RWPE1 (cell line): Measurements from ENCODE around the gene TSPAN9.

ENCODE experiments used
- CTCF ChIA-PET: fragments of 350-600 bp; sonication (Branson Sonifier 250); formaldehyde crosslinking; extraction: SDS; loops from one replicate; lab custom pipeline; 2021; lab: Yijun Ruan, JAX
- POLR2A ChIA-PET: fragments of 400-600 bp; formaldehyde crosslinking; extraction: SDS; loops from one replicate; lab custom pipeline; 2020; ENCODE audit warnings: antibody characterized with exemption; ENCODE audit not compliant: low non-redundant PET; lab: Yijun Ruan, JAX
- DNase-seq: peaks from one replicate; pipeline ENCODE4 v3.0.0; 2012; ENCODE audit warnings: low spot score
- H3K27ac ChIP-seq: fragments of 450-650 bp; 2 replicates; pipeline ENCODE4 v1.5.1; 2017
- TF ChIP-seq, protein P1 (sequence below): fragments of 450-650 bp; conservative IDR thresholded peaks from 2 replicates; pipeline ENCODE4 v1.5.1; 2017; ENCODE audit warnings: low read depth, mild to moderate bottlenecking

The TSPAN9 gene

DNA sequence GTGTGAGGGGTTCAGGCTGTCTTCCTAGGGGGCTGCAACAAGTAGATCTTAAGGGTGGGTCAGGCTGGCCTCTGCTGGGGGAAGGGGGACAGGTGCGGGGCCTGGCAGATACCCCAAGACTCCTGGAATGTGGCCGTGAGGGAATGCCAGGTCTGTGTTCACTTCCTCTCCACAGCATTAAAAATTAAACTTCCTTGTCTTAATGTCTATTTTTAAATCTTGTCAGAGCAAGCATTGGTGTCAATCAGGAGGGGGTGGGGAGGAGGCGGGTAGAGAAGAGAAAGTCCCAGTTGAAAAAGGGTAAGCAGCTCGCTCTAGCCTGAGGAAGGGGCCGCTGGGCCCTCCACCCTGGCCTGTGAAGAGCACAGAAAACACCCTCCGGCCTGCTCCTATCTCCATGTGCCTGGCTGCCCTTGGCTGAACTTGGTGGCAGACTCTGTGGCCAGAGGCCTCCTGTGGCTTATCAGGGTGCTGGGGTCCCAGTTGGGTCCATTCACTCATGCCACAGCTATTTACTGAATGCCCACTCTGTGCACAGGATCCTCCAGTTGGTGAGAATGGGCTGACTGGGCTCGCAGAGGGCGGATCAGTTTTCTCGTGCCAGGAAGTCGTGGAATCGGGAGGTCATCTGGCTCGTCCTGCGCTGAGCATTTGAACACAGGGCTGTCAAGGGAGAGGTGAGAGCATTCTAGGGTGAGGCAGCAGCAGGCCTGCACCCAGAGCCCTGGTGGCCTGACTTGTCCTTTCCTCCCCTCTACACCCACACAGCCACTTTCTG is 128.8 kb downstream of the TSPAN9 start:
- no peak overlapping the region for H3K27ac ChIP-seq
- no peak for DNase-seq
- TF ChIP-seq, protein P1, sequence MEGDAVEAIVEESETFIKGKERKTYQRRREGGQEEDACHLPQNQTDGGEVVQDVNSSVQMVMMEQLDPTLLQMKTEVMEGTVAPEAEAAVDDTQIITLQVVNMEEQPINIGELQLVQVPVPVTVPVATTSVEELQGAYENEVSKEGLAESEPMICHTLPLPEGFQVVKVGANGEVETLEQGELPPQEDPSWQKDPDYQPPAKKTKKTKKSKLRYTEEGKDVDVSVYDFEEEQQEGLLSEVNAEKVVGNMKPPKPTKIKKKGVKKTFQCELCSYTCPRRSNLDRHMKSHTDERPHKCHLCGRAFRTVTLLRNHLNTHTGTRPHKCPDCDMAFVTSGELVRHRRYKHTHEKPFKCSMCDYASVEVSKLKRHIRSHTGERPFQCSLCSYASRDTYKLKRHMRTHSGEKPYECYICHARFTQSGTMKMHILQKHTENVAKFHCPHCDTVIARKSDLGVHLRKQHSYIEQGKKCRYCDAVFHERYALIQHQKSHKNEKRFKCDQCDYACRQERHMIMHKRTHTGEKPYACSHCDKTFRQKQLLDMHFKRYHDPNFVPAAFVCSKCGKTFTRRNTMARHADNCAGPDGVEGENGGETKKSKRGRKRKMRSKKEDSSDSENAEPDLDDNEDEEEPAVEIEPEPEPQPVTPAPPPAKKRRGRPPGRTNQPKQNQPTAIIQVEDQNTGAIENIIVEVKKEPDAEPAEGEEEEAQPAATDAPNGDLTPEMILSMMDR: no peak
- ChIA-PET POLR2A (no interaction called here), CTCF (interaction anchor here (2.6 kb wide), 1 partner anchor 69 kb away, joined by 7 read pairs; no protein-coding TSS in a partner anchor)

DNA sequence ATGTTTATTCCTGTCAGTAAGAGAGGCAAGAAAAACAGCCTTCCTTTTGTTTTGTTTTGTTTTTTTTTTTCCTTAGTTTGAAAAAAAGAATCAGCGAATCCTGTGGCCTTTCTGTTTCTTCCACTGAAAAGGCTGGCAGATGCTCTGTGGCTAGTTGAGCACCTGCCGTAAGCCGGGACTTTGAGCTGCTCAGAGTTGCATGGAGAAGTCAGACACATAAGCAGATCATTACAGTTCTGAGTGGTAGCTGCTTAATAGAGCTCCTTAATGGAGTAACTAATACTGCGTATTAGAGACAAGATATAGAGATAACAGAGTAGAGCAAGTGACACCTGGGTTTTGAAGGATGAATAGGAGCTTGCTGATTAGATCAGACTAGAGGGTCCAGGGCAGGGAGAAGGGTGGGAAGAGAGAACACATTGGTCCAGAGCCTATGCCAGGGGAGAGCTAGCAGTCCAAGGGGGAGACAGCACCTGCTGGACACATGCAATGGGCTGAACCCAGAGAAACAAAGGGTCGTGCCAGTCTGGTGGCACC is 129.4 kb downstream of the TSPAN9 start:
- TF ChIP-seq, protein P1: no peak
- H3K27ac ChIP-seq: no peak overlapping the region
- ChIA-PET CTCF (interaction anchor here (2.6 kb wide), 1 partner anchor 69 kb away, joined by 7 read pairs; no protein-coding TSS in a partner anchor), POLR2A (no interaction called here)
- DNase-seq: no peak

DNA sequence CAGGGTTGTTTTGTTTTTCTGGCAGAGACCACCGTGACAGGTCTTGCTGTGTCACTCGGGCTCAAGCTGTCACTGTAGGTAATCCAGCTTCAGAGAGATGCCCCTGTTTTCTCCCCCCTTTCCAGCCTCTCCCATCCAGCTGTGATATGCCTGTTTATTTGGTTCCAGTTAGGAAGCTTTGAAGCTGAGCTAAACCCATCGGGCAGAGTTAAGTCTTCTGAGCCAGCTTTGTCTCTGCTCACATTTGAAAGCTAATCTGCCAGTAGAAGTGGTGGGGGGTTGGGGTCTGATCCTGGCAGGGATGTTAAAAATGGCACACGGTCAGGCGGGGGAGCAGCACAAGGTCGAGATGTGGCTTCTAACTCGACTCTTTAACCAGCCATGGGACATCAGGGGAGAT is 130.0 kb downstream of the TSPAN9 start:
- ChIA-PET CTCF (interaction anchor here (0.7 kb wide), 2 partner anchors 71 to 1319 kb away, joined by 3 to 5 read pairs; no protein-coding TSS in a partner anchor), POLR2A (no interaction called here)
- DNase-seq: no peak
- no peak overlapping the region for H3K27ac ChIP-seq
- TF ChIP-seq, protein P1: no peak

DNA sequence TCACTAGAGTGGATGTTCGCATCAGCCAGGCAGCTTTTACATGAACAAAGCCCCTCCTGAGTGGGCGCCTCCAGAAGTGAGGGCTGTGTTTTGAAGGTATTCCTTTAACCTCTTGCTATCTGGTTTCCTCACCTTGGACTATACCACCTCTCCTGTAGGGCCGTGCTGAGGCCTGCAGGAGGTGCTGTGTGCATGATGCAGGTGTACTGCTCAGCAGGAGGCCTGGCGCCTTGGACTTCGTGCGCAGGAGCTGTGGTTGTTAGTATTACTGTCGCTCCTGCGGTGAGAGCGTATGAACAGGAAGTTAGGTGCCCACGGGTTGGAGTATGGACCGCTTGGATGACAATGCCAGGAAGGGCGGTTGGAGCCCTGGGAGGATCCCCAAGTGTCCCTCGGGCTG is 130.7 kb downstream of the TSPAN9 start:
- DNase-seq: no peak
- ChIA-PET CTCF (interaction anchor here (0.7 kb wide), 1 partner anchor 72 kb away, joined by 3 read pairs; no protein-coding TSS in a partner anchor), POLR2A (no interaction called here)
- TF ChIP-seq, protein P1: no peak
- no peak overlapping the region for H3K27ac ChIP-seq

DNA sequence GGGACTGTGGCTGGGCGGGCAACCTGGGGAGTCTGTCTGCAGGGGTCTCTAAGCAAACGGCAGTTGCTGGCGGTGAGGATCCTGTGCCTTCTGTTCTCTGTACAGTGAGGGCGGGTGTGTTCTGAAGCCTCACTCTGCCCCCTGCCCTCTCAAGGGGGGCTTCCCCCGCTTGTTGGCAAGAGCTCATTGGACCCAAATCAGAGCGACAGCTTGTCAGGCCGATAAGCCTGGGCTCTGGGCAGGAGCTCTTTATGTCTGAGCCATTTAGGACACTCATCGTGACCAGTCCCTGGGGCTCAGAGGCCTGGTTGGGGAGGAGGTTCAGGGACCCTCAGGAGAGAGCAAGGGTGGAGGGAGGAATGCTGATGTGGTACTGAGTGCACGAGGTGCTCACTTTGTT is 136.0 kb downstream of the TSPAN9 start:
- DNase-seq: no peak

DNA sequence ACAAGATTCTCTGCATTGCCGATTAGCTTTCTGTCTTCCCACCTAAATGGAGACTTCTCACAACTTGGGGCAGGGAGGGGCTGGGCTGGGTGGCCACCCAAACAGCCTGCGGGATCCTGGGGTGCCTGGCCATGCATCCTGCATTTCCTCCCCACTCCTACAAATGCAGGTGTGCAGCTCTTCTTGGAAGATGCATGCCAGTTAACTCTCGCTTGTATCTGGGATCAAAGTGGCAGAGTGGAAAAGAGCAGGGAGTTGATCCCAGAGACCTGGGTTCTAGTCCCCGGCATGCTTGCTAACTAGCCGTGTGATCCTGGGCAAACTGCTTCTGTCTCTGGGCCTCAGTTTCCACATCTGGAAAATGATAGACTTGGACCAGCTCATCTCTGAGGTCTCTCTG is 136.6 kb downstream of the TSPAN9 start:
- TF ChIP-seq, protein P1: no peak
- ChIA-PET POLR2A (no interaction called here), CTCF (interaction anchor here (0.6 to 2.9 kb wide), 2 partner anchors 11 to 884 kb away, joined by 3 to 11 read pairs; no protein-coding TSS in a partner anchor)
- DNase-seq: no peak
- no peak overlapping the region for H3K27ac ChIP-seq

More for the DNA sequence above, 136.0 kb downstream of the TSPAN9 start:
- TF ChIP-seq, protein P1: no peak
- ChIA-PET CTCF (interaction anchor here (0.6 to 2.9 kb wide), 3 partner anchors 11 to 883 kb away, joined by 3 to 11 read pairs (median 3); no protein-coding TSS in a partner anchor), POLR2A (no interaction called here)
- H3K27ac ChIP-seq: no peak overlapping the region
